SH-SY5Y (cell line): ENCODE measurements around the gene PGS1.

Source experiments
- GATA2 ChIP-seq: IDR thresholded peaks from 2 replicates; pipeline ENCODE4 v1.6.1; 2011; ENCODE audit warnings: mild to moderate bottlenecking, low read depth, low read length
- GATA3 ChIP-seq: IDR thresholded peaks from 2 replicates; pipeline ENCODE4 v1.6.1; 2011; ENCODE audit warnings: low read depth, mild to moderate bottlenecking, low read length, moderate library complexity

DNA sequence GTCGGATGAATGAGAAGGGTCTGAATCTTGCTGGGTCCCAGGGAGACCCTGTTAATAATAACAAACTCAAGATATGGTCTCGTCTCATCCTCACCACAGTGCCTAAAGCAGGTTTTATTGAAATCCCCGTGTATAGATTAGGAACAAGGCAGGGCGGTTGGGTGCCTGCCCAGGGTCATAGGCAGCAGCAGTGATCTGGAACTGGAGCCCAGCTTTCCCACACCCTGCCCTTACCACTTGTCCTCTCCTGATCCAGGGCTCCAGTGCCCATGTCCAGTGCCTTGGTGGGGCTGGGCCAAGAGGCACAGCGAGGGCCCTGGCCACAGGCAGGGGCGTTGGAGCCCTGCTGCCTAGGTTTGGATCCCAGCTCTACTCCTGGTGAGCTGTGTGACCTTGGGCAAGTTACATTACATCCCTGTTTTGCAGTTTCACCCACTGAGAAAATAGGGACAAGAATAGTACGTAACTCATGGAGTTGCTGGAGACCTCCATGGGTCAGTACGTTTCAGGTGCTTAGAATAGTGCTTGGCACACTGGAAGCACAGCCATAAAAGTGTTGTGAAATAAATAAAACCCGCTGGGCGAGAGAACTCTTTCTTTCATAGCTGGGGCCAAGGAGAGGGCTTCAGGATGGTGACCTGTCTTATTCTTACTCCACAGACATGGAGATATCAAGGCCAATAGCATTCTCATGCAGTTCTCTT is 32.5 kb upstream of the PGS1 start:
- TF ChIP-seq GATA2 = no peak
- no peak for TF ChIP-seq GATA3
